Measurements from ENCODE around the gene CBFA2T2.
"Not testable (repeated sequence)": the region's sequence is repeated elsewhere in the genome, so short reads cannot be mapped to it uniquely, and the experiment has no call there.

The CBFA2T2 gene

DNA sequence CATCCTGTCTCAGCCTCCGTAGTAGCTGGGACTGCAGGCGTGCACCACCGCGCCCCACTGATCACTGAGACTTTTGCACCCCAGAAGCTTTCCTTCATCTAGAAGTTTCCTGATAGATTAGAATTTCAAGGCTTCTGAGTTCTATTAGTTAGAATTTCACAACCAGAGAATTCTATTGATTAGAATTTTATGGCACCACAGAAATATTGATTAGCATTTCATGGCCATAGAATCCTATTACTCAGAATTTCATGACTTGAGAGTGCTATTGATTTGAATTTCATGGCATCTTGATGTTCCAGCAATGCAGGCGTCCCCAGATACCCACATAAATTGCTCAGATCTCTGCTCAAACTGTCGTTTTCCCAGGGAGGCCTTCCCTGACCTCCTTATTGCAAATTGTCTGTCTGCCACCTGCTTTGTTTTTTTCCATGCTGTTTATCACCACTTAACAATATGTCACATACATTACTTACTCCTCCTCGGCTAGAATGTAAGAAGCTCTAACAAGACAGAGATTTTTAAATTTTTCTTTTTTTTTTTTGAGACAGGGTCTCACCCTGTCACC, 16.9 kb upstream of the CBFA2T2 start:
- no peak for DNase-seq

DNA sequence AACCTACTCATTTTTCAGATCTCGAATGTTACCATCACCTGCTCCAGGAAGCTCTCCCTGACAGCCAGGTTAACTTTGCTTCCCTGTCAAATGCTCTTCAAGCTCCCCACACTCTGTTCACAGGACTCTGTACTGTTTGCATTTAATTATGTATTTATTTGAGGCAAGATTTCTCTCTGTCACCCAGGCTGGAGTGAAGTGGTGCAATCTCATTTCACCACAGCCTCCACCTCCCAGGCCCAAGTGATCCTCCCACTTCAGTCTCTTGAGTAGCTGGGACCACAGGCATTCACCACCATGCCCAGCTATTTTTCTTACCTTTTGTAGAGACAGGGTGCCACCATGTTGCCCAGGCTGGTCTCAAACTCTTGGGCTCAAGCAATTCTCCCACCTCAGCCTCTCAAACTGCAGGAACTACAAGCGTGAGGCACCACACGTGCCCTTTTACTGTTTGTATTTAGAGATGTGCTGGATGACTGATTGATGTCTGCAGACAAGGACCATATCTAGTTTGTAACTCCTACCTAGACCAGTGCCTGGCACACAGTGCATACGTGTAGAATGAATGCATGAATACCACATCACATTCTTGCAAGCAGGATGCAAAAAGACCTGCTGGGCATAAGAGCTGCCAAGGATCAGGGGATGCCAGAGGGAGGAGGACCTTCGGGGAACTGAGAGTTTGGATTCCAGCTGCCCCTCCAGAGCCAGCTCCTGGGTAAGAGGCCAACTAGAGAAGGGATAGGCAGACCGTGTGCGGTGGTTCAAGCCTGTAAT, 15.6 kb upstream of the CBFA2T2 start:
- no peak for DNase-seq

DNA sequence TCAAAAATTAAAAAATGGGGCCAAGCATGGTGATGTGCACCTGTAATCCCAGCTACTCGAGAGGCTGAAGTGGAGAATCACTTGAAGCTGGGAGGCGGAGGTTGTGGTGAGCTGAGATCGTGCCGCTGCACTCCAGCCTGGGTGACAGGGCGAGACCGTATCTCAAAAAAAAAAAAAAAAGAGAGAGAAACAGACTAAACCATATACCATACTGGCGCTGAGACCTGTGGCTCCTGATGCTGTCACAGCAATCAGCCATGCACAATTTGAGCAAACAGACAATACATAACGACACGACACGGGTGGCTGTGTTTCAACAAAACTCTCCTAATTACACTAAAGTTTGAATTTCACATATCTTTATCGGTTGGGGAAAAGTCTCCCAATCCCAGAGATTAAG, 14.9 kb upstream of the CBFA2T2 start:
- no peak for DNase-seq

DNA sequence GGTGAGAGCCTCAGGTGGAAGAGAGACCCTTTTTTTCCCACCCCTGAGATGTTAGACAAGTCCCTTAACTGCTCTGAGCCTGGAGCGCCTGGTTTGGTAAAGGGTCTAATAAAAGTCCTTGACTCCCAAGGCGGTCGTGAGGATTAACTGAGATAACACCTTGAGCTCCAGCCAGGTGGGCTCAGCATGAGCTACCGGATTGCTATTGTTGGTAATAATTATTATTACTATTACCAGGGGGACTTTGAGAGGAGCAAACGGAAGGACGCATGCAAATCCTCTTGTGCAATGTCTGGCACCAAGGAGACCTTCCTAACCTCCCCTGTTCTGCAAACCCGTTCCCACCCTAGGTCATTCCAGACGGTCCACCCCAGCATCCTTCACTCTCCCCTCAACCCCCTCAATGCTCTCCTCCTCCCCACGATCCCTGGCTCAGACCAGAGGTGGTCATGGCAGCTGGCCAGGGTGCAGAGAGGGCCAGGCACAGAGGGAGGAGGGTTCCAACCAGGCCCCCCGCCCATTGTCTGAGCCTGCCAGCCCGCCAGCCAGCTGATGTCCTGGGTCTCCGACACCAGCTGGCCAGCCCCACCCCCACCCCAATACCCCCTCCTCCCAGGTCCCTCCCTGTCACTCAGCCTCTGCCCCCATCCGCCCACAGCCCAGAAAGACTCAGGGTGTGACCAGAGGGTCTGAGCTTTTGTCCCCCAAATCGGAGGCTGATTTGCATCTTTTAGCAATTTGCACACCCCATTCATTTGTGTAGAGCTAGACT, 14.3 kb upstream of the CBFA2T2 start:
- DNase-seq = no peak

DNA sequence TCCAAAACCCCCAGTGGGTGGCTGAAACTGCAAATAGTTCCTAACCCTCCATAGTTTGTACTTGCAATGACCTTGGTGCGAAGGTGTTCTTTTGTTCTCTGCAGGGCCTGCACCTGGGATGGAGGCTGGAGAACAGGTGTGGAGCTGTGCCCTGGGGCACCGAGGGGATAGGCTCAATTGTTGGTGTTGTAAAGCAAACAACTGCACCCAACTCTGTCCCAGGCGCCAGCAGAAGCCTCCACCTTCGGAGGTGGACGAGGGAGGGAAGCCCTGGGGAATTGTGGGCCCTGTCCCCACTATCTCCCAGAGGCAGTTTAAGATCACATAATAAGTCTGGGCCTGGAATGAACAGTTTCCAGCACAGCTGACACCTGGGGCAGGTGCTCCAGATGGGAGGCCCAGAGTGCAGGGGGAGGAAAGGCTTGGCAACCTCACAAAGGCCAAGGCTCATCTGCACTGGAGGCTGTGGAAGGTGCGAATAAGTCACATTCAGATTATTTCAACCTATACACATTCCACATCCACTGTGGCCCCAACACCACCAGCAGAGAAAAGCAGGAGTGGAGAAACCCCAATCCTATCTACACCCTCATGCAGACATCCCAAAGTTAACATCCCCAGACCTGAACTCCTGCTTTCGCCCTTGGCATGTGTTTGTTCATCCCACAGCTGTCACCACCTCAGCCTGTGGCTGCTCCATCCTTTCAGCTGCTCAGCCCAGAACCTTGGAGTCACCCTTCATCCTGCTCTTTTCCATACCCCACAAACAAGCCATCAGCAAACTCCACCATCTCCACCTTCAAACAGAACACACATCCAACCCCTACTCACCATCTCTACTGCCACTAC, 12.3 kb upstream of the CBFA2T2 start:
- no peak for DNase-seq

DNA sequence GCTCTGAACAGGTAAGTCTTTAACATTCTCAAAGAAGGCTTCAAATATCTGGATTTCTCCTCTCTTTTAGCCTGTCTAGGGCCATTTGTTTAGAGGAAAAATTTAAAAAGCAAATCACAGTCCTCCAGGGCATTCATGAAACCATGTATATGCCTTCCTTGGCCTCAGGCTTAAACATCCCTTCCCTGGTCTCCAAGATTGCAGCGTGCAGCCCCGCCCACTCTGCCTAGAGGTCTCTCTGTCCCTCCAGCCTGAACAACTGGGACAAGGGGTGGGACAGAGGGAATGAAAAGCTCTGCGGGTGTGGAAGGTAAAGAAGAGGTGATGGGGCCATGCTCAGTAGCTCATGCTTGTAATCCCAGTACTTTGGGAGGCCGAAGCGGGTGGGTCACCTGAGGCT, 9.8 kb upstream of the CBFA2T2 start:
- DNase-seq = no peak

DNA sequence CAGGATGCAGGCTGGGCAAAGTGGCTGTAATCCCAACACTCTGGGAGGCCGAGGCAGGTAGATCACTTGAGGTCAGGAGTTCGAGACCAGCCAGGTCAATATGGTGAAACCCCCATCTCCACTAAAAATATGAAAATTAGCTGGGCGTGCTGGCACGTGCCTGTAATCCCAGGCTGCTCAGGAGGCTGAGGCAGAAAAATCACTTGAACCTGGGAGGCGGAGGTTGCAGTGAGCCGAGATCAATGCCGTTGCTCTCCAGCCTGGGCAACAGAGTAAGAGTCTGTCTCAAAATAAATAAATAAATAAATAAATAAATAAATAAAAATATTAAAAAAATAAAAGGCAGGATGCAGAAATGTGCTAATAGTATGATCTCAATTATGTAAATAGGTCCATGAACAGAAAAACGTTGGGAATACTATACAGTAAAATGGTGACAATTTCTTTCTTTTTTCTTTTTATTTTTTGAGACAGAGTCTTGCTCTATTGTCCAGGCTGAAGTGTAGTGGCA, 8.4 kb upstream of the CBFA2T2 start:
- no peak for DNase-seq

DNA sequence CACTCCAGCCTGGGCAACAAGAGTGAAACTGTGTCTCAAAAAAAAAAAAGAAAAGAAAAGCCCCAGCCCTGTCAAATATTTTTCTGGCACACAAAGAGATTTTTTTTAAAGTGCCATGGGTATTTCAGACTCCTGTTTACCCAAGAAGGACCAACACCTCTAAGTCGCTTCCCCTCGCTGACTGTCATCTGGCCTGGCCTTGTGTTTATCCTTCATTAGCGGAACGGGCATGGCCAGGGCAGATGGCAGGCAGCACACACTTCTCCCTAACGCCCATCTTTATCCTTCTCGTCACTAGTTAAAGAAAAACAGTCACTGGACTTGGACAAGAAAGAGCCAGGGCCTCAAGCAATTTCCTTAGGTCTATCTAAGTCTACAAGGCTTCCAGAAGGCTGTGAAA, 7.3 kb upstream of the CBFA2T2 start:
- DNase-seq = no peak

DNA sequence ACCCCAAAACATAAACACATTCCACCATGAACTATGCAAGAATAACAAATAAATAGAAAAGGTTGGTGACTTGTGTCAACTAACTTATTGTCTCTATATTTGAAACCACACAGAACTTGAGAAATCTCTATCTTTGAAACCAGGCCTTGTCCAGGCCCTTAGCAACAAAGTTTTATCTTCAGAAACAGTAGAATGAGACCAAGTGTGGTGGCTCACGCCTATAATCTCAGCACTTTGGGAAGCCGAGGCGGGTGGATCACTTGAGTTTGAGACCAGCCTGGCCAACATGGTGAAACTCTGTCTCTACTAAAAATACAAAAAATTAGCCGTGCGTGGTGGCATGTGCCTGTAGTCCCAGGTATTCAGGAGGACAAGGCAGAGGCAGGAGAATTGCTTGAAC, 6.7 kb upstream of the CBFA2T2 start:
- DNase-seq = not testable (repeated sequence)

DNA sequence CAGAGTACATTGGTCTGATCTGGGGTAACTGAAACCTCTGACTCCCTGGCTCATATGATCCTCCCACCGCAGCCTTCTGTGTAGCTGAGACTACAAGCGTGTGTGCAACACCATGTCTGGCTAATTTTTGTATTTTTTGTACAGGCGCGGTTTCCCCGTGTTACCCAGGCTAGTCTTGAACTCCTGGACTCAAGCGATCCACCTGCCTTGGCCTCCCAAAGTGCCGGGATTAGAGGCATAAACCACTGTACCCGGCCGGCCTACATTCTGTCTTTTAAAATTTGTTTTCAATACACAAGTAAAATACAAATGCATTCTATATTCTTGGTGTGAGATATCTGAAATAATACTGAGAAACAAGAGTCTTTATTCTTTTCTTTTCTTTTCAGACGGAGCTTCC, 1.7 kb upstream of the CBFA2T2 start:
- no peak for DNase-seq

DNA sequence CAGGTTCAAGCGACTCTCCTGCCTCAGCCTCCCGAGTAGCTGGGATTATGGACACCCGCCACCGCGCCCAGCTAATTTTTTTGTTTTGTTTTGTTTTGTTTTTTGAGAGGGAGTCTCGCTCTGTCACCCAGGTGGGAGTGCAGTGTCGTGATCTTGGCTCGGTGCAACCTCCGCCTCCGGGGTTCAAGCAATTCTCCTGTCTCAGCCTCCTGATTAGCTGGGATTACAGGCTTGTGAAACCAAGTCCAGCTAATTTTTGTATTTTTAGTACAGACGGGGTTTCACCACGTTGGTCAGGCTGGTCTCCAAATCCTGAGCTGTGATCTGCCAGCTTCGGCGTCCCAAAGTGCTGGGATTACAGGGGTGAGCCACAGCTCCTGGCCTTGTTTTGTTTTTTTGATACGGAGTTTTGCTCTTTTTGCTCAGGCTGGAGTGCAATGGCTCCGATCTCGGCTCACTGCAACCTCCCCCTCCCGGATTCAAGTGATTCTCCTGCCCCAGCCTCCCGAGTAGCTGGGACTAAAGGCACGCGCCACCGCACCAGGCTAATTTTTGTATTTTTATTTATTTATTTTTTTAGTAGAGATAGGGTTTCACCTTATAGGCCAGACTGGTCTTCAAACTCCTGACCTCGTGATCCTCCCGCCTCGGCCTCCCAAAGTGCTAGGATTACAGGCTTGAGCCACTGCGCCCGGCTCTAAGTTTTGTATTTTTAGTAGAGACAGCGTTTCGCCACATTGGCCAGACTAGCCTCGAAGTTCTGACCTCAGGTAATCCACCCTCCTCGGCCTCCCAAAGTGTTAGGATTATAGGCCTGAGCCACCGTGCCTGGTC, 1.0 kb upstream of the CBFA2T2 start:
- not testable (repeated sequence) for DNase-seq

DNA sequence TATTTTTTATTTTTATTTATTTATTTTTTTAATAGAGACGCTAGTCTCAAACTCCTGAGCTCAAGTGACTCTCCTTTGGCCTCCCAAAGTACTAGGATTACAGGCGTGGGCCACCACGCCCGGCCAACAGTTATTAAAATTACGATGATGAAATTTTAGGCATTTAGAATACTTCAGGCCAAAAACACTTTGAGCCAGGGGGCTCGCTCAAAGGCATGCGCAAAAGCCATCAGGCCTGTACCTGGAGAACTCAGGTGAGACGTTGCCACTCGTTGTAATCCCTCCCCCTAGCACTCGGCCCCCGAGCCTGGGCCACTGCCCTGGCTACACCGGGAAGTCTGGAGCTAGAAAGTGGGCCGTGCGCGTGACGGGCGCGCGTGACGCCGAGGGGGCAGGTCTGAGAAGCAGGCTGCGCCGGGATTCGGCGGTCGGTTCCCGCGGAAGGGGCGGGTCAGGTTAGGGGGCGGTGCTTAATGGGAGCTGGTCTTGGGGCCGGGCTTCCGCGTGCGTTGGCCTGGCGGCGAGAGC, 337 bp upstream of the CBFA2T2 start:
- DNase-seq = peak; percentile 97

DNA sequence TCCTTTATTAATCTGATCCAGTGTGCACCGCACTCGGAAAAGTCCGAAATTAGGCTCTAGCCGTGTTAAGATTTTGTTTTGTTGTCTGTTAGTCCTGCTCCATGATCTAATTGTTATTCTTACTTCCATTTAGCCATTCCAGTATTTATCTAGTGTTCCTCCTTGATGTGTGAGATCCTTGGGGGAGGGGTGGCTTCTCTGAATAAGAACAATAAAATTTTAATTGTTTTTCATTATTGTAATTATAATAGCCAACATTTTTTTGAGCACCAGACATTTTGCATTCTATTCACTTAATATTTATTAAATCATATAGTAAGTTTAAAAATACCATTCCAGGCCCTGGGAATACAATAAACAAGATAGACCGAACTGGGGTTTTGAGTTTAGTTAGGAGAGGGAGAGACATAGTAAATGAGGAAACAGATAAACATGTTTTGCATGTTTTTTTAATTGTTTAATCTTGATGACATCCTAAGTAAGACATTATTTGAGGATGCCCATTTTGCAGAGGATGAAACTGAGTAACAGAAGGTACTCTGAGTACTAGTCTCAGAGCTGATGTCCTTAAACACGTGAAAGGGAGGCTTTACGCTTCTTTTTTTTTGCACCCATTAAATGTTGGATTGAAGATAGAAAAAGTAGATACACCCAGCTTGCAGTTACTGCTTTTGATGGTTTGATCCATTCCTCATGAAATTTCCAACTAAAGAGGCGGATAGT, 1.2 kb downstream of the CBFA2T2 start:
- DNase-seq = no peak

DNA sequence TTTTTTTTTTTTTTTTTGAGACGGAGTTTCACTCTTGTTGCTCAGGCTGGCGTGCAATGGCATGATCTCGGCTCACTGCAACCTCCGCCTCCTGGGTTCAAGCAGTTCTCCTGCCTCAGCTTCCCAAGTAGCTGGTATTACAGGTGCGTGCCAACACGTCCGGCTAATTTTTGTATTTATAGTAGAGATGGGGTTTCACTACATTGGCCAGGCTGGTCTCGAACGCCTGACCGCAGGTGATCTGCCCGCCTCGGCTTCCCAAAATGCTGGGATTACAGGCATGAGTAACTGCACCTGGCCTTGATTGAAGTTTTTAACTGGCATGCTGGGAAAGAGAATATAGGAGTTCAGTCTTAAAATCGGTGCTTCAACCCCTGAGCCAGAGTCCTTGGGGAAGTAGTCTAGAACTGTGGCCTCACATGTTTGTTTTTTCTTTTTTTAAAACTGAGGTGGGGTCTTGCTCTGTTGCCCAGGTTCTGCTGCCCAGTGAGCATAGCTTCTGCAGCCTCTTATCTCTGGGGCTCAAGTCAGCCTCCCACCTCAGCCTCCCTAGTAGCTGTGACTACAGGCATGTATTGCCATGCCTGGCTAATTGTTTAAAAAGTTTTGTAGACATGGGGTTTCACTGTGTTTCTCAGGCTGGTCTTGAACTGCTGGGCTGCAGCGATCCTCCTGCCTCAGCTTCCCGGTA, 3.3 kb downstream of the CBFA2T2 start:
- no peak for DNase-seq

DNA sequence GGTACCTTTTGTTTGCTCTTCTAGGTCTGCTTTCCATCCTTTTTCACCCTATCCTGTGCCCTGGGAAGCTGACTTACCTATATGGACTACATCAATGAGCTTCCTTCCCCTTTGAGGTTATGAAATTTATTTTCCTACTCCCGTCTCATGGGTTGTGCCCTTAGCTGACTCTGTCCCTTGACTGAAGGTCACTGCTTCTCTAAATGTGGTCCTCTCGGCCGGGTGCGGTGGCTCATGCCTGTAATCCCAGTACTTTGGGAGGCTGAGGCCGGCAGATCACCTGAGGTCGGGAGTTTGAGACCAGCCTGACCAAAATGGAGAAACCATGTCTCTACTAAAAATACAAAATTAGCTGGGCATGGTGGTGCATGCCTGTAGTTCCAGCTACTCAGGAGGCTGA, 6.9 kb downstream of the CBFA2T2 start:
- DNase-seq = not testable (repeated sequence)

DNA sequence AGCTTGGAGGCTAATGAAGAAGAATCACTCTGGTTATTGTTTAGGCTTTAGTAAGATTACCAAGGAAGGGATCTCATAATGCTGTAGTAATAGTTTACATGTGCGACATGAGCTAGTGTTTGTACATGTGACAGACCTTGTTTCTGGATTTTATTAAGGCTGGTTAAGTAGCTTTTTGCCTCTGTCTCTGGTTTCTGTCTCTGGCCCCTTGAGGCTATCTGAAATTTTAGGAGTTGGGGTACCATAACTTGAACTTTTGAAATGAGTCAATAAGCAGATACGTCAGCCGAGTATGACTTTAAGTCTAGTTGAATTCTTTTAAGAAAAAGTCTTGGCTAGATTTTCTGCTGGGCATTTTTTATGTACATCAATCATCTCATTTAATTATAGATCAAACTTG, 9.5 kb downstream of the CBFA2T2 start:
- no peak for DNase-seq

DNA sequence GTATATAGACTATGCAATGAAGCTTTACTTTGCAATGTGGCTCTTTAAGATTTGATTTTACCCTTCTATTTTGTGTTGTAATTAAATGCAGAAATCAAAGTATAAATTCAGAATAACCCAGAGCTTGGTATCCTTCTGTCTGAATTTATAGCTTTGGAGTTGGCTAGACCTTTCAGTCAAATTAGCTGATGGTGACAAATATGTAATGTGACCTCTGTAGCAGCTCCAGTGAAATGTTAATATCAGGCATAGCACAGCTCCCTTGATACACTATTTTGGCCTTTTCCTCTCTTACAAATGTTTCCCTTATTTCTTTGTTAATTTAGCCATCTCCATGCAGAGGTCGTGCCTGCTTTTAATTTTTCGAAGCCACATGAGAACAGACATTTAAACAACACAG, 11.1 kb downstream of the CBFA2T2 start:
- DNase-seq = no peak

DNA sequence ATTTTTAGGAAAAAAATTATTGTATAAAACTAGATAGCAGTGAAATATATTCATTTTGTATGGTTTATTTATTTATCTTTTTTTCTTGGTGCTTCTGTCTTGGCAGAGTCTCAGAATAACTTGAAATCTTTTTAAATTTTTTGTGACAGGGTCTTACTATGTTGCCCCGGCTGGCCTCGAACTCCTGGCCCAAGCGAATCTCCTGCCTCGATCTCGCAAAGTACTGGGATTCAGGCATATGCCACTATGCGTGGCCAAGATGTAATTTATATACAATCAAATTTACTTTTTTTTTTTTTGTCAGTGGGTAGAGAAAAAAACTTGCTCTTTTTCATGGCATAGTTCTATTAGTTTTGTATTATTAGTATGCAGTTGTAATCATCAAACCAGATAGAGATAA, 13.7 kb downstream of the CBFA2T2 start:
- DNase-seq = no peak

DNA sequence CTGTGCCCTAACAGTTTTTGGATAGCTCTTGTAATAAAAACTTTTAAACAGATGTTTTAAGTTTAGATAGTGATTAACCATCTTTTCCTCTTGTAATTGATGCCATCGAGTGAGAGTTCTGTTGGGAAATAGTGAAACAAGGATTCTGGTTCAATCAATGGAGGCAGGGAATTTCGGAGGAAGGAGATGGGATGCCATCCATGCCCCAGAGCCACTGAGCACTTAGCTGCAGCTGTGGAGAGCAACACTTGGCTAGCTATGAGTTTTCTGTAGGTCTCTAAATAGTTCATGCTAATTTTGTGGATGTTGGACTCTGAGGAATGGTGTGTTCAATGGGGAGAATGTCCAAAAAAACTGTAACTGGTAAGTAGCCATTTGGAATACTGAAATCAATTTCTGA, 16.7 kb downstream of the CBFA2T2 start:
- no peak for DNase-seq

DNA sequence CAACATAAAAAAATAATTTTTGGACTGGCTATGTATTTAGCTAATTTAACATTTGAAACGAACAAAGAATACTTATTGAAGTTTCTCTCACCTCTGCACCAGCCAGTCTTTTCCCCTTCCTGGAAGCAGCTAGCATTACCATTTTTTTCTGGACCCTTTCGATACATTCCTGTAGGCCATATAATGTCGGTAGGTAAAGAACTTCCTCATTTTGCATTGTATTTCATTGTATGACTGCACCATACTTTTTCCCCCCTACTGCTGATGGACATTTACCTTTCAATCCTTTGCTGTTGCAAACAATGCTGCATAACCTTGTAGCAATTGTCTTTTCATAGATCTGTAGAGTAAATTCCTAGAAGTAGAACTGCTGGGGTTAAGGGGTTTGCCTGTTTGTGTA, 17.6 kb downstream of the CBFA2T2 start:
- DNase-seq = no peak

Measured in HCEC 1CT (cell line).